ENCODE data around the gene ABCC4.

ABCC4 gene

DNA sequence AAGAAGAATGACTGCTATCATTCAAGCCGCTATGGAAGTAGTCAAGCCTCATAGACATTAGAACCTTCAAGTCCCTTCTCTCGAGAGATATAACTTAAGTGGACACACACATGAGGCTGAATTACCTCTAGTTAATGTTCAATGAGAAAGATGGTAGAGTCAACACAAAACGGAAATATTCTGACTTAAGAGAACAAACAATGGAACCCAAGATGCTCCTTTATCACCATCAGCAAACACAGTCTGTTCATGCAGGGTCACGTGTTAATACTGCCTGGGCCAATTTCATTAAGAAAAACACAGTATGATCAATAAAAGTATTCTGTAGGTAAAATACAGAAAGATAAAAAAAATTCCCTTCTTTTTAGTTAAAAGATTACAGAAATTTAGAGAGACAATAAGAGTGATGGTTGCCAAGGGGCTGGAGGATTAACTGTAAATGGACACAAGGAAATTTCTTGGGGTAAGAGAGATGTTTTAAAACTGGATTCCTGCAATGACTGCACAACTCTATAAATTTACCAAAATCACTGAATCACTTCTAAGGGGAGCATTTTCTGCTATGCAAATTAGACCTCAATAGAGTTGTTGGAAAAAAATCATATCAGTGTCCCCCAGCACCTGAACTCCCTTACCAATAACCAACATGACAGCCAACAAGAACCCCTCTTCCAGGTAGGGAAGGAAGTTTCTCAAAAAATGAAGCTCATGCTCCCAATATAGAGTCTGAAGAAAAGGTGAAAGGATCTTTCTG is 256.6 kb downstream of the ABCC4 start:
- DNase-seq (ENCODE audit: low read depth in 2 of 2), result no peak

DNA sequence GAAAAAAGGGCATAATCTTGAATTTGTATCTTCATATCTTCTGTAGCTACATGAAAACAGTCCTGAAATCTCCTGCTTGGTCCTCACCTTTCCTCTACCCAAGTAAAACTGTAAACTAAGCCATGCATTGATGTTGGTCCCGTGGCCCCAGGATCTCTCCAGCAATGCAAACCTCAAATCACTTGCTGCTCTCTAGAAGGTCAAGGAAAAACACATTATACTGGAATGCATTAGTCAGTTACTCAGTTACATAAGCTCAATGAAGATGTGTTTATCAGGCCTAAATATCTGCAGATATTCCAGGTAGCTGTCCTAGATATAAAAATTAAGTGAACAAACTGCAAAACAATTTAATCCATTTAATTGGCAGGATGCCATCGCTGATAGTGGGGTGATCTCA is 261.8 kb downstream of the ABCC4 start:
- no peak for DNase-seq (ENCODE audit: low read depth in 2 of 2)

DNA sequence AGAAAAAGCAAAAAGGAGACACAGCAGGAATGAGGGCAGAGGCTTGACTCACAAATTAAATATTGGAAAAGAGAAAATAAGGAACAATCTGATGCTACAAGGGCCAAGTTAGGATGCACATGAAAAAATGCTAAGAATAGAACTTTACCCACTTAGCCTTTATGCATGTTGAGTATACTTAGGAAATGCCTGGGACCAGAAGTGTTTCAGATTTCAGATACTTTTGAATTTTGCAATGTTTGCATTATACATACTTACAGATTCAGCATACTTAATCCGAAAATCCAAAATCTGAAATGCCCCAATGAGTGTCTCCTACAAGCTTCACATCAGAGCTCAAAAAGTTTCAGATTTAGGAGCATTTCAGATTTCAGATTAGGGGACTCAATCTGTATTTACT is 262.3 kb downstream of the ABCC4 start:
- no peak for DNase-seq (ENCODE audit: low read depth in 2 of 2)

DNA sequence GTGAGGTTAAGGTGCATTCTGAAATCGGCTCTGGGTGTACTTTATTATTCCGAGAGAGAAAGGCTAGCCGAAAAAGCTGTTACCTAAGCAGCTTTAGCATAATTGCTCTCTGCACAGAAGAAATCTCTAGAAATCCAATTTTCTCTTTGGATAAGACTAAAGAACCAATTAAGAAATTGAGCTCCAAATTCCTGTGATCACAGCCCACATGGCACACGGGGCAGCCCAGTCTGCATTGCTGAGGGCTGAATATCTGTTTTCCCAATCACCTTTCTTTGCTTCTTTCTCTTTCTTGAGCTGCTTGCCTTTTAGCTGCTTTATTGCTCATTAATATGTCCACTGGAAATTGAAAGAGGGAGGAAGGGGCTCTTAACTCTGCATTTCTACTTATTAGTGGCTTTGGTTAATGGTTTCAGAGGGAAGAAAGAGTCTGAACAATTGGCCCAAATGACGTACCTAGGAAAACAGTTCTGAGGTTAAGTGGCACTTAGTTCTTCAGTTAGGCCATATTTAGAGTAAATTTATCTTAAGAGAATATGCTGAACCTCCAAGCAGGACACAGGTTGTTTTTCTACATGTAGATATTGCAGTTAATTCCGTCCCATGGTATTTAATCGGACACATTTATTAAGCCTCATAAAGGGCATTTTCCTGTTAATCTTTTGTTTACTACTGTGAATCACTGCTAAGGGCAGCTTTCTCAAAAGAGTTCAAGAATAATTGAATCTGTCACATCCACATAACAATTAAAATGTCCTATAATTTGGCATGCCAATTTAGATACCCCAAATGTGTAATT is 265.7 kb downstream of the ABCC4 start:
- no peak for DNase-seq (ENCODE audit: low read depth in 2 of 2)

DNA sequence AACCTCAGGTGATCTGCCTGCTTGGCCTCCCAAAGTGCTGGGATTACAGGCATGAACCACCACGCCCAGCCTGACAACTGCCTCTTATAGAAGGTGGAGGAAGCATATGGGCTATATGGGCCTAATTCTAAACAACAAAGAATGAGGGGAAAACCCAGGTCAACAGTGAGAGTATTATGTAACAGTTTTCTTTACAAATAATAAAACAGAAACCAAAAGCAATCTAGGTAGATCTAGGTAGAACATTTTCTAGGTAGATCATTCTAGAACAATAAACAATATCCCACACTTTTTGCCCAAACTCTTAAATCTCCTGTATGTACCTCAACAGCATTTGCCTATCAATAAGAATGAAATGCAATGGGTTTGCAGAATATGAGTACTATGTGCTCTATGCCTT is 267.4 kb downstream of the ABCC4 start:
- no peak for DNase-seq (ENCODE audit: low read depth in 2 of 2)

DNA sequence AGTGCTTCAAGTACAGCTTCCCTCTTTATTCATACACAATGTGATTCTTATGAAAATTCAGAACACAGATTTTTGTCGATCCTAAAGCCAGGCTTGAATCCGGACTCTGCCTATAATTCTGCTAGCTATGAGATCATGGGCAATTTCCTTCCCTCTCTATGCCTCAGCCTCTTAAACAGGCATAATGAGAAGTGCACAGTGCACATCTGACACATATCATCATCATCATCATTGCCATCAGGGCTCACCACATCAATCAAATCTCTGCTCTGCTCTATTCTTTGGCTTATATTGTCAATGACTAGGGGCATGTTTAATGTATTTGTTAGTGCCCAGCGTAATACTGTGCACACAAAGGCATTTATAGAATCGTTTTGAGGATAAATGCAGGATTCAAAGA is 269.1 kb downstream of the ABCC4 start:
- no peak for DNase-seq (ENCODE audit: low read depth in 2 of 2)

DNA sequence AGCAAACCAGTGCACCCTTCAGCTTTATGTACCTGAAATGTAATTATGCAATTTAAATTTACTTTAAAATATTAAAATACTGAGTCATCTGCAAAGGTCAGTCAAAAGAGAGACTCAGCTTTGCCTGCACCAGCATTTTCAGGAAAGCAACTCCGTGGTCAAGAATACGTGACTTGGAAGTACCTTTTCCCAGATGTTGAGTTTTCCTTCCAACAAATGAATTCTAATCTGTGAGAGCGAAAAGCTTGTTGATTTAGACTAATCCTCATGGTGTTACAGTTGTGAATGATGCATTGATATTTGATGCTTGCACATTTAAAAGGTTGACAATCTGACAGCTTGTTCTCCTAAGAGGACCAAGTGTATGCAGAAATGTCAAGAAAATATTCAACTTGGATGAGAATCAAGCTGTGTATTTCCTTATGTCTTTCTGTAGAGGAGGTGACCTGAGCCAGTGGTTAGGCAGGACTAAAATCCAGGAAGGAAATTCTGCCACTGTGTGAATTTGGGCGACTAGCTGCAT is 270.4 kb downstream of the ABCC4 start:
- DNase-seq (ENCODE audit: low read depth in 2 of 2), result no peak

DNA sequence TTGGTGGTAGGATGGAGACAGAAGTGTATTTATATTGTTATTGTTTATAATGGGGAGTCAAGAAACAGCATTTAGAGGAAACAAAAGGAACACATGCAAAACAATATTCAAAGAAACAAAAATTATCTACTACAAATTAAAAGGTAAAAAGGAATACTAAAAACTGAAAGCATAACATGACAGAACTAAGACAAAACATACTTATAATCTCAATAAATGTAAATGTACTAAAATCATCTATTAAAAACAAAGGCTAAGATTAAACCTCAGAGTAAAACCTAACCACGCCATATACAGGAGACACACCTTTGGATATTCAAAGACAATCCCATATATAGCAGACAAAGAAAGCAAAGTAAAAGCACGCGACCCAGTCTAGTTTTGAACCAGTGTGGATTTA is 273.6 kb downstream of the ABCC4 start:
- no peak for DNase-seq (ENCODE audit: low read depth in 2 of 2)

DNA sequence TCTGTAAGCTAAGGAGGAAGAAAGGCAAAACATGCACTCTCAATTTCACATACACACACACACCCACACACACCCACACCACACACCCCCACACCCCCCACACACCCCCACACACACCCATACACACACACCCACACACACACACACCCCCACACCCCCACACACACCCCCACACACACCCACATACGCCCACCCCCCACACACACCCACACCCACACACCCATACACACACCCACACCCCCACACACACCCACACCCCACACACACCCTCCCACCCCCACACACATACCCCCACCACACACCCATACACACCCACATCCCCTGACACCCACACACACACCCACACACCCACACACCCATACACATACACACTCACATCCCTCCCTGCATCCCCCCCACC is 276.1 kb downstream of the ABCC4 start:
- DNase-seq (ENCODE audit: low read depth in 2 of 2), result no peak

DNA sequence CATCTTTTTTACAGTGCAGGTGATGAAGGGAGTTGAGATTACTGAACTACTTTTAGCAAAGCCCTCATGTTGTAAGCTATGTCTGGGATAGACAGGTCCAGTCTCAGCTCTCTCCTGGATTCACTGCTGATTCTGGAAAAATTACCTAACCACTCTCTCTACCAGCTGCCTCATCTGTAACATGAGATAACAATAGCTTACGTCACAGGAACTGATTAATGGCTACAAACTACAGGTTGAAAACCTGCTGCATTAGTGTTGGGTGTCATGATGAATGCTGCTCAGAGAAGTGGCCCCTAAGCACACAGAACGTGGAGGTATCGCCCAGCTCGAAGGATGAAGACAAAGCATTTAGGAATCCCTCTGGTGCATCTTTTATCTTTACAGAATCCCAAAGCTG is 277.8 kb downstream of the ABCC4 start:
- no peak for DNase-seq (ENCODE audit: low read depth in 2 of 2)

DNA sequence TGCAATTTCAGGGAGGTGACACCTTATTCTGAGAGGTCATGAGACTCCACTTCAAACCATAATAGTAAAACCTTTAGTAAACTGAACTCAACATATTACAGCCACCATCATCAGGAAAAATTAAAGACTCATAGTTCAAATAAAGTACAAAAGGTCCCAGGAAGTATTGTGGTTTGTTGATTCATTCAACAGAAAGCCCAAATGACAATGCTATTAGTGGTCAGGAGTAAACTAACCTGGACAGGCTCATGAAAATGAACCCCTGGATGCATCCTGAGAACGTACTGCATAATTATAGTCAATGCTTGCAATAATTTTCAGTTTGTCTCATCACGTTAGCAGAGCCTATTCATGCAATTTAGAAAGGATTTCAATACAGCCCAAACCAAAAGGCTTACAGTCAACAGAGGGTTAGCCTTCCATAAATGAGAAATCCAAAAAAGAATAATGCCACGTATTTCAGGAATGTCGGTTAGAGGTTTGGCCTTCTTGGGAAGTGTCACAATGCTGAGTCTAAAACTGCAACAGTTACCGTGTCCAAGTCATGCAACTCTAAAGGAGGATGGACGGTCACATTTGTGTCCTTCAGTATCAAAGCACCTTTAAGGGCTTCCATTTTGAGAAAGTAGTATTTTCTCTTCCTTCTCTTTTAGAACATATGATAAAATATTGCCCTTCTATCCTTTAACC is 280.8 kb downstream of the ABCC4 start:
- DNase-seq (ENCODE audit: low read depth in 2 of 2), result no peak

DNA sequence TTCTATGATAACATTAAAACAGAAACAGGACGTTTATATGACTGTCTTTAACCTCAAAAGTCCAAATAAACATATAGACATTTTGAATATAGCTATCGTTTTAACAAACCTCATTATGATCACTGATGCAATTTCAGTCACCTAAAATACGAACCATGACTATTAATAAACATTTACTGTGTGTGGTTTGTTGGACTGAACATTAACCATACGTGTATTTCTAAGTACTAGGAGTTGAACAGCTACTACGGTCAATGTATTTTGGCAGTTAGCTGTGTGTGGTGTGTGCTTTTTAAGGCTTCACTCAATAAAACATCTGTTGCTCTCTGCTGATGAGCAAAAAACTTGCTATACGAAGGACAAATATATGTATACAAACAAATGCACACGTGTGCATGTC is 281.4 kb downstream of the ABCC4 start:
- no peak for DNase-seq (ENCODE audit: low read depth in 2 of 2)

DNA sequence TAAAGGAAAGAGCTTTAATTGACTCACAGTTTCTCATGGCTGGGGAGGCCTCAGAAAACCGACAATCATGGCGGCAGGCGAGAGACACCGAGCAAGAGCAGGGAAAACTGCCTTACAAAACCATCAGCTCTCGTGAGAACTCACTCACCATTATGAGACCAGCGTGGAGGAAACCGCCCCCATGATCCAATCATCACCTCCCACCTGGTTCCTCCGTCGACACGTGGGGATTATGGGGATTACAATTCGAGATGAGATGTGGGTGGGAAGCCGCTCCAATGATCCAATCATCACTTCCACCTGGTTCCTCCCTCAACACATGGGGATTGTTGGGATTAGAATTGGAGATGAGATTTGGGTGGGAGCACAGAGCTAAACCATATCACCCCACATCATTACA is 293.9 kb downstream of the ABCC4 start:
- no peak for DNase-seq (ENCODE audit: low read depth in 2 of 2)

DNA sequence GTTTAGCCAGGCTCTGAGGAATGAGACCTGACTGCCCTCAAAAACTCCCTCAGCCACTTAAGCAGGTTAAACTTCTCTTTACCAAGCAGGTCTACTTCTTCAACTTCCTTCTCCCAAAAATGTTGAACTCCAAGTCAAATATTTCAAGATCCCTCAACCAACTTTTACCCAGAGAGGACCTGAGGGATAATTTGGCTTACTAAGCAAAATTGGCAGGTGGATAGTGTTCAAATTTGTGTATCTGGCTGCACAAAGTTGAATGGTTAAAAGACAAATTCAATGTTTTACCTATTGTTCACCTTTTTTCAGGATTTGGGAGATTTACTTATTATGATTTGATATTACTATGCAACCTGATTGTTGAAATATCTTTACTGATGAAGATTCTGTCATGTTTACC is 296.0 kb downstream of the ABCC4 start:
- DNase-seq (ENCODE audit: low read depth in 2 of 2), result no peak

DNA sequence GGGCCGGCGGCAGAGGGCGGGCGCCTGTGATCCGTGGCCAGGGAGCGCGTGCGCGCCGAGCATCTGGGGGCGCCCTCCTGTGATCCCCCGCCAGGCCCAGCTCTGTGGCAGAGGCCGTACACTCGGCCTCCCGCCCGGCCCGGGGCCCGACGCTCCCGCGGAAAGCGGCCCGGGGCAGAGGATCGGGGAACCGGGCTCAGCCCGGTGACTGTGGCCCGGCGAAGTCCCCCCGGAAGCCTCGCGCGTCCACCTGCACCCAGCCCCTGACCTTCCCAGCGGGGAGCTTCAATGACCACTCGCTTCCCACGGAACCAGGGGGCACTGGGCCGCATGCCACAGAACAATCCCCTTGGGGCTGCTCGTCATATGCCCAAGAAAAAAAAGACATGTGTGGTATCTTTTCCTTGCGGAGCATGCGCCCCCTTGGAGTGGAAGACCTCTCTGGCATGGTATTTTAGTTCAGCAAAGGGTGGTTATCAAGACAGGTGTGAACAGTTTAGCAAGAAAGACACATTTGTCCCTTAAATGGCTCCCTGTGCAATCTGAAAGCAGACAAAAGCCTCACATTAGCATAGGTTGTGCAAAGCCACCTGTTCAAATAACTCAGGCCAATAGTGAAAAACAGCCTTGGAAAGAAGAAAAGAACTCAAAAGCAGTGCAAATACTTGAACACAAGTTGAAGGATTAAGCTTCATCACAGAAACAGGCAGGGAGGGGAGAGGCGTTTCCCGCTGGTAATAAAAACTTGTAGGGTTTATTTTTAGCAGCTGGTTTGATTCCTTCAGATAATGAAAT is 298.0 kb downstream of the ABCC4 start:
- DNase-seq (ENCODE audit: low read depth in 2 of 2), result no peak

DNA sequence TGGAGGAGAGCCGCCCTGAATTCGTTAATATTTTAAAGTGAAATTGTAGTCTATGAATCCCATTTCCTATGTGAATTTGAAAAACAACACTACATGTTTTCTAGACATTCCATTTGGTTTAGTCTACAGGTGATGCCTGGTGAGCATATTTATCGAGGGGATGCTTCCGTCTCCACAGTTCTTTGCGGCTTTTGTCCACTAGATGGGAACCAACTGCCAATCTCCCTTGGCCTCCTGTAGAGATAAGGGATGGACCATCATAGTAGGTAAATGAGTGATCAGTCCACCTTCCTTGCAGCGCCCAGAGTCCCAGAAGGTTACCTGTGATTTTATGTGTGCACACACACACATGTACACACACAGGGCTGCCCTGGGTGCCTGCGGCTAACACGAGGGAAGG is 299.1 kb downstream of the ABCC4 start:
- no peak for DNase-seq (ENCODE audit: low read depth in 2 of 2)

DNA sequence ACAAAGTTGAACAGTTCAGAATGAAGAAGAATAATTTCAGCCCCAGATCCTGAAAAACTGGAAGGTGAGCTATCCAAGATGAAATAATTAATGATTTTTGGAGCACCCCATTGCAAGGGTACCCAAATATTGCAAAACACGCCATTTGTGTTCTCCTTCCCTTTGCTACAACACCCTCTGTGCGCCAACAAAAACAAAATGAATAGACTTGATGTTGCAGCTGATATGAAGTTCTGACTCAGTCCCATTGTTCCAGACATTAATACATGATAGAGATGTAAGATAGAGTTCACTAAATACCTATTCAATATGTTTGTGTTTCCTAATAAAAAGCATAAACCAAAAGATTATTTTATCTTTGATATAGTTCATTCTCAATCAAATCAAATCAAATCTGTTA is 301.4 kb downstream of the ABCC4 start:
- DNase-seq (ENCODE audit: low read depth in 2 of 2), result no peak

DNA sequence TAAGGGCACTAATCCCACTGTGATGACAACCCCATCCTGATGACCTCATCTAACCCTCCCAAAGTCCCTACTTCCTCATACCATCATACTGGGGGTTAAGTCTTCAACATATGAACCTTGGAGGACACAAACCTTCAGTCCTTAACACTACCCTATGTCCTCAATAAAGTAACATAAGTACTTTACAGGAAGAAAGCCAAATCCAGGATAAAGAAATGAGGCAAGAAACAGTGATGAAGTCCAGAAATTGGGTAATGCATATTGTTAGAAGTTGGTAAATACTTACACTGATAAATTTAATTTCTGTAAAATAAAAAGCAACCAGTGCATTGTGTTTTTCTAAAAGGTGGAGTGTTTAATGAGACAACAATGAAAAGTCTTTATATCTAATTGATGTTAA is 304.1 kb downstream of the ABCC4 start:
- no peak for DNase-seq (ENCODE audit: low read depth in 2 of 2)

DNA sequence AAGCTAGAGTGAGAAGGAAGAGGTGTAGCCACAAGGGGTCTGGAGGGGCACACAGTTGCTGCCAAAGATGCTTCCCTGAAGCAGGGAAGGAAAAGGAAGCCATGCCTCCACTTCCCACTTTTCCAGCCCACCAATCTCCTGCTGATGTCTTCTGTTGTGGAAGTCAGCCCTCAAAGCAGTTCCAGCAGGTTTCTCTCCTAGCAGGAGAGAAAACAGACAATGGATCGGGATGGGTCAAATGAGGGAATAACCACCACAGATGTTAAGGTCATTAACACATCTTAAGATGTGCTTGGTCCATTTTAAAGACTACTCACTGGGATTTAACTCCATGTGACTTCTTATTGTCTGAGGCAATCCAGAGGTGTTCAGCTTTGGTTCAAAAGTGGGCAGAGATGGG is 304.8 kb downstream of the ABCC4 start:
- DNase-seq (ENCODE audit: low read depth in 2 of 2), result no peak

DNA sequence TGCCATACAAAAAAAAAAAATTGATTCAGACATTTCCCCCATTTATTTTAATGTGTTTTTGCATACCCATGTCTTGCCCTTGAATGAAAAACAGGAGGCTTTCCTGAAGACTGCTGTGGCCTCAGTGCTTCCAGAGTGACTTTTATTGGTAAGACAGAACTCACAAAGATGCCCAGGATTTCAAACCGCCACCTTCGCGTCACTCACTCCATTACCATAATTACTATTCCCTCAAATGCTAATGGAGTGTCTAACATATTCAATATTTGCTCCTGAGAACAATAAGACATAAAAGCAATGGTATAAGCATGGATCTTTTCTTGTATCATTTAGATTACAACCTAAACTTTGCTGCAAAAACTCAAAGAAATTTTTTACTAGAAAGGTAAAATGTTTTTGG is 306.7 kb downstream of the ABCC4 start:
- no peak for DNase-seq (ENCODE audit: low read depth in 2 of 2)

DNA sequence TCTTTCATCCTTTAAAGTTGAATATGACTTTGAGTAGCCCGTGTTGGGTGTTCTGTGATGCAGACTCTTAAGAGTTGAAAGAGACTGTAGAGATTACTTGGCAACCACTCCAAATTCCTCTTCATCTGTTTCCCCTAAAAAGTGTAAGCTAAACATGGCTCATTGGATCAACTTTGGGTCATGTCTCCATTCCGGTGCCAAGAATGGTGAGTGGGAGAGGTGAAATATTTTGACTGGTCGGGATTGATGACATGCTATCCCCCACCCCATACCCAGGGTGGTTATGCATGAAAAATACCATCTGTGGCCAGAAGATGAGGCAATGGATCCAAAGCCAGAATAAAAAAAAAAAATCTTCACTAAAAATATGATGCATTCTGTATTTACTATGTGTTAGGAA is 307.6 kb downstream of the ABCC4 start:
- no peak for DNase-seq (ENCODE audit: low read depth in 2 of 2)

Measured in stimulated activated CD8-positive, alpha-beta memory T cell treated with anti-CD3 and anti-CD28 coated beads, Interleukin-15, amount 100 ng/mL, for 4 hours (primary cell).